HEK293 (cell line): ENCODE data around the gene ZBTB20.

Experiments used
- CTCF ChIA-PET: fragments of 350-600 bp; formaldehyde crosslinking; extraction: SDS; loops from one replicate; lab custom pipeline; 2021; ENCODE audit warnings: antibody characterized with exemption; lab: Yijun Ruan, JAX
- POLR2A ChIA-PET: fragments of 300-600 bp; formaldehyde crosslinking; extraction: SDS; loops from one replicate; lab custom pipeline; 2020; ENCODE audit warnings: antibody characterized with exemption, inconsistent platforms; lab: Yijun Ruan, JAX
- H3K27ac ChIP-seq: fragments of 200-500 bp; sonication (Bioruptor generic); 2 replicates; pipeline ENCODE4 v1.5.1; 2014; ENCODE audit warnings: low read depth, low read length, control low read depth, inconsistent platforms; ENCODE audit errors: extremely low read depth
- H3K36me3 ChIP-seq, 2 experiments: fragments of 200-500 bp in 1 of 2; sonication (Bioruptor generic) in 1 of 2; 1 replicate in 1 of 2; 2 replicates in 1 of 2; pipeline ENCODE4 v1.5.1; 2014 to 2017; ENCODE audit warnings: inconsistent platforms in 2 of 2, low read length in 2 of 2; ENCODE audit not compliant: control insufficient read depth in 2 of 2, insufficient read depth in 1 of 2
- H3K4me1 ChIP-seq: fragments of 200-500 bp; sonication (Bioruptor generic); 2 replicates; pipeline ENCODE4 v1.5.1; 2014; ENCODE audit warnings: mild to moderate bottlenecking, low read length, inconsistent platforms; ENCODE audit not compliant: control insufficient read depth, insufficient read depth
- H3K4me3 ChIP-seq: 2 replicates; pipeline ENCODE4 v1.5.1; 2011; ENCODE audit warnings: low read depth, mild to moderate bottlenecking, control low read depth, low read length, moderate library complexity
- H3K9me3 ChIP-seq: fragments of 200-500 bp; sonication (Bioruptor generic); 2 replicates; pipeline ENCODE4 v1.5.1; 2014; ENCODE audit warnings: low read depth, low read length, inconsistent platforms; ENCODE audit not compliant: control insufficient read depth, insufficient read depth
- GLIS2 ChIP-seq: fragments of 450-650 bp; formaldehyde crosslinking; IDR thresholded peaks from 2 replicates; pipeline ENCODE4 v1.5.1; 2016; ENCODE audit warnings: missing biosample characterization, missing genetic modification characterization
- HOXD13 ChIP-seq: sonication (generic); formaldehyde crosslinking; IDR thresholded peaks from 2 replicates; pipeline ENCODE4 v1.8.0; 2022; ENCODE audit warnings: missing genetic modification reagents, borderline replicate concordance
- IKZF3 ChIP-seq: fragments of 450-650 bp; IDR thresholded peaks from 2 replicates; pipeline ENCODE4 v1.5.0; 2018; ENCODE audit warnings: missing biosample characterization, mild to moderate bottlenecking, missing genetic modification characterization, moderate library complexity
- PRDM1 ChIP-seq: fragments of 450-650 bp; formaldehyde crosslinking; IDR thresholded peaks from 2 replicates; pipeline ENCODE4; 2016; ENCODE audit warnings: missing biosample characterization, missing genetic modification characterization
- SCRT1 ChIP-seq: fragments of 450-650 bp; formaldehyde crosslinking; IDR thresholded peaks from 2 replicates; pipeline ENCODE4 v1.5.1; 2016; ENCODE audit warnings: missing biosample characterization, missing genetic modification characterization, borderline replicate concordance
- WT1 ChIP-seq: fragments of 450-650 bp; formaldehyde crosslinking; IDR thresholded peaks from 2 replicates; pipeline ENCODE4 v1.5.1; 2016; ENCODE audit warnings: missing biosample characterization, missing genetic modification characterization
- YY2 ChIP-seq: fragments of 450-650 bp; formaldehyde crosslinking; IDR thresholded peaks from 2 replicates; pipeline ENCODE4 v1.5.1; 2016; ENCODE audit warnings: missing biosample characterization, missing genetic modification characterization
- ZFP41 ChIP-seq: fragments of 450-650 bp; formaldehyde crosslinking; IDR thresholded peaks from 2 replicates; pipeline ENCODE4 v1.5.1; 2016; ENCODE audit warnings: missing biosample characterization, missing genetic modification characterization, borderline replicate concordance
- ZFP69B ChIP-seq: fragments of 450-650 bp; formaldehyde crosslinking; IDR thresholded peaks from 2 replicates; pipeline ENCODE4 v1.5.1; 2016; ENCODE audit warnings: missing biosample characterization, missing genetic modification characterization
- ZNF19 ChIP-seq: fragments of 450-650 bp; formaldehyde crosslinking; IDR thresholded peaks from 2 replicates; pipeline ENCODE4; 2016; ENCODE audit warnings: missing biosample characterization, missing genetic modification characterization, low read depth
- ZNF223 ChIP-seq: fragments of 450-650 bp; formaldehyde crosslinking; IDR thresholded peaks from 2 replicates; pipeline ENCODE4 v1.5.1; 2016; ENCODE audit warnings: missing biosample characterization, missing genetic modification characterization
- ZNF24 ChIP-seq: fragments of 450-650 bp; formaldehyde crosslinking; IDR thresholded peaks from 2 replicates; pipeline ENCODE4 v1.5.1; 2016; ENCODE audit warnings: missing biosample characterization, missing genetic modification characterization
- ZNF37A ChIP-seq: fragments of 450-650 bp; IDR thresholded peaks from 2 replicates; pipeline ENCODE4 v1.5.1; 2018; ENCODE audit warnings: missing biosample characterization, missing genetic modification characterization
- ZNF394 ChIP-seq: fragments of 450-650 bp; formaldehyde crosslinking; IDR thresholded peaks from 2 replicates; pipeline ENCODE4 v1.5.1; 2016; ENCODE audit warnings: missing biosample characterization, missing genetic modification characterization, mild to moderate bottlenecking, moderate library complexity, borderline replicate concordance
- ZNF521 ChIP-seq: fragments of 450-650 bp; formaldehyde crosslinking; IDR thresholded peaks from 2 replicates; pipeline ENCODE4 v1.5.1; 2017; ENCODE audit warnings: missing biosample characterization, mild to moderate bottlenecking, missing genetic modification characterization
- ZNF585B ChIP-seq: fragments of 450-650 bp; formaldehyde crosslinking; IDR thresholded peaks from 2 replicates; pipeline ENCODE4 v1.5.1; 2016; ENCODE audit warnings: missing biosample characterization, missing genetic modification characterization
- ZNF600 ChIP-seq: fragments of 450-650 bp; formaldehyde crosslinking; IDR thresholded peaks from 2 replicates; pipeline ENCODE4 v1.5.1; 2016; ENCODE audit warnings: missing biosample characterization, missing genetic modification characterization
- ZNF623 ChIP-seq: fragments of 450-650 bp; formaldehyde crosslinking; IDR thresholded peaks from 2 replicates; pipeline ENCODE4 v1.5.1; 2016; ENCODE audit warnings: missing biosample characterization, missing genetic modification characterization
- ZNF654 ChIP-seq: fragments of 450-650 bp; formaldehyde crosslinking; IDR thresholded peaks from 2 replicates; pipeline ENCODE4 v1.5.1; 2016; ENCODE audit warnings: low read depth, missing biosample characterization, missing genetic modification characterization
- ZNF670 ChIP-seq: fragments of 450-650 bp; formaldehyde crosslinking; IDR thresholded peaks from 2 replicates; pipeline ENCODE4 v1.5.1; 2016; ENCODE audit warnings: missing biosample characterization, missing genetic modification characterization, low read depth
- ZNF76 ChIP-seq: fragments of 450-650 bp; formaldehyde crosslinking; IDR thresholded peaks from 2 replicates; pipeline ENCODE4; 2016; ENCODE audit warnings: low read depth, missing biosample characterization, missing genetic modification characterization, borderline replicate concordance
- ZNF768 ChIP-seq: fragments of 450-650 bp; formaldehyde crosslinking; IDR thresholded peaks from 2 replicates; pipeline ENCODE4 v1.5.1; 2018; ENCODE audit warnings: missing biosample characterization, mild to moderate bottlenecking, missing genetic modification characterization
- ZSCAN16 ChIP-seq: fragments of 450-650 bp; formaldehyde crosslinking; IDR thresholded peaks from 2 replicates; pipeline ENCODE4 v1.5.1; 2016; ENCODE audit warnings: missing biosample characterization, missing genetic modification characterization
- TF ChIP-seq, protein P1 (sequence below): fragments of 450-650 bp; formaldehyde crosslinking; IDR thresholded peaks from 2 replicates; pipeline ENCODE4 v1.5.1; 2016; ENCODE audit warnings: missing biosample characterization, missing genetic modification characterization
- TF ChIP-seq, protein P2 (sequence below): fragments of 450-650 bp; formaldehyde crosslinking; IDR thresholded peaks from 2 replicates; pipeline ENCODE4 v1.5.1; 2017; ENCODE audit warnings: missing biosample characterization, missing genetic modification characterization
- TF ChIP-seq, protein P3 (sequence below): fragments of 450-650 bp; formaldehyde crosslinking; IDR thresholded peaks from 2 replicates; pipeline ENCODE4 v1.5.1; 2016; ENCODE audit warnings: missing biosample characterization, missing genetic modification characterization, borderline replicate concordance
- TF ChIP-seq, protein P4 (sequence below): fragments of 450-650 bp; formaldehyde crosslinking; conservative IDR thresholded peaks from 2 replicates; pipeline ENCODE4 v1.5.1; 2016; ENCODE audit warnings: low read depth, missing biosample characterization, missing genetic modification characterization

Gene ZBTB20

DNA sequence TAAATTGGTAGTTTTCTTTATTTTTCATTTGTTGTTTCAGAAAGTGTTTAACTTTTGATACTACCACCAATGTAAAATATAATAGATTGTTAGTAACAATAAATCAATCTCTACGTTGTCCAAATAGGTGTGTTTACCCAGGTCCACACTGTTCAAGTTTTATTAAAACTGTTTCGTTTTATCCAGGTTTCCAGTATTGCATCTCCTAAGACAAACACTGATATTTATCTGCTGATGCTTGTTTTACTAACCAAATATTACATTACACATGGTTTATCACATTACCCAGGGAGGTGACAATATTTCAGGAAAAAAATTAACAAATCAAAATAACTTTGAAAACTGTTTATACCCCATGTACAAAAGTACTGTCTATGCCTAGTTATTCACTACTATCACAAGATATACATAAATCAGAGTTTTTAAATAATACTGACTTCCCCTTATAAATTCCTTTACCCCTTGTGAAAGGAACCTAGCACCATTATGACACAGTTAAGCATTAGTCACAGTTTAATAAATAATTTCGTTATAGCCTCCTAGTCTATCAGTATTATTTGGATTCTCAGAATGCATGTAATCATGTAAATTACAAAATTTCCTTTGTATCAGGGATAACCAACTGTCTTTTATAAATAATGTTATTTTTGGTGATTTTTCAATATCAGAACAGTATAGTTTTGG is 205.3 kb downstream of the ZBTB20 start (continued):
- TF ChIP-seq, protein P1, sequence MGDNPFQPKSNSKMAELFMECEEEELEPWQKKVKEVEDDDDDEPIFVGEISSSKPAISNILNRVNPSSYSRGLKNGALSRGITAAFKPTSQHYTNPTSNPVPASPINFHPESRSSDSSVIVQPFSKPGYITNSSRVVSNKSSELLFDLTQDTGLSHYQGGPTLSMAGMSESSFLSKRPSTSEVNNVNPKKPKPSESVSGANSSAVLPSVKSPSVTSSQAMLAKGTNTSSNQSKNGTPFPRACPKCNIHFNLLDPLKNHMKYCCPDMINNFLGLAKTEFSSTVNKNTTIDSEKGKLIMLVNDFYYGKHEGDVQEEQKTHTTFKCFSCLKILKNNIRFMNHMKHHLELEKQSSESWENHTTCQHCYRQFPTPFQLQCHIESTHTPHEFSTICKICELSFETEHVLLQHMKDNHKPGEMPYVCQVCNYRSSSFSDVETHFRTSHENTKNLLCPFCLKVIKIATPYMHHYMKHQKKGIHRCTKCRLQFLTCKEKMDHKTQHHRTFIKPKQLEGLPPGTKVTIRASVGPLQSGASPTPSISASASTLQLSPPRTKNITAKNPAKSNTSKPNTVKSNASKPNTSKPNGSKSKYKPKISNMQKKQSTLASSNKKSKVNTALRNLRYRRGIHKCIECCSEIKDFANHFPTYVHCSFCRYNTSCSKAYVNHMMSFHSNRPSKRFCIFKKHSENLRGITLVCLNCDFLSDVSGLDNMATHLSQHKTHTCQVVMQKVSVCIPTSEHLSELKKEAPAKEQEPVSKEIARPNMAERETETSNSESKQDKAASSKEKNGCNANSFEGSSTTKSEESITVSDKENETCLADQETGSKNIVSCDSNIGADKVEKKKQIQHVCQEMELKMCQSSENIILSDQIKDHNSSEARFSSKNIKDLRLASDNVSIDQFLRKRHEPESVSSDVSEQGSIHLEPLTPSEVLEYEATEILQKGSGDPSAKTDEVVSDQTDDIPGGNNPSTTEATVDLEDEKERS (tag by site-specific recombination) = no peak
- TF ChIP-seq, all 188 proteins: peak for 0

DNA sequence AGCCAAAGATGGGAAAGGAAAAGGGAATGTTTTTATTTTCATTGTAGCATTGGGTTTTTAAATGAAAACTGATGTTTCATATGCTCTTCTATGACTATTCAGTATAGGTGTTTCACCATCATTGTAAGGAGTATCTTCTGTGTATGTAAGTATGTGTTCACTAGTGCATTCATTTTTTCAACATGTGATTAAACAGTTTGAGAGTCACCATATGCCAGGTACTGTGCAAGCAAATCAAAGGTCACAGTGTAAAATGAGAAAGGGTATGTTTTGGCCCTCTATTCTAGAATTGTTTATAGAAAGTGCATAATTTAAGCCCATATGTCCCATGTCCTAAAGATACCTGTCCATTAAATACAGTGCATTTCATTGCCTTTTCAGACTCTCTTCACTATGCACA is 207.2 kb downstream of the ZBTB20 start:
- ChIA-PET CTCF (interaction anchor here (0.7 kb wide), 1 partner anchor 12 kb away, joined by 3 read pairs; no protein-coding TSS in a partner anchor), POLR2A (no interaction called here)
- H3K4me3 ChIP-seq = no peak overlapping the region

DNA sequence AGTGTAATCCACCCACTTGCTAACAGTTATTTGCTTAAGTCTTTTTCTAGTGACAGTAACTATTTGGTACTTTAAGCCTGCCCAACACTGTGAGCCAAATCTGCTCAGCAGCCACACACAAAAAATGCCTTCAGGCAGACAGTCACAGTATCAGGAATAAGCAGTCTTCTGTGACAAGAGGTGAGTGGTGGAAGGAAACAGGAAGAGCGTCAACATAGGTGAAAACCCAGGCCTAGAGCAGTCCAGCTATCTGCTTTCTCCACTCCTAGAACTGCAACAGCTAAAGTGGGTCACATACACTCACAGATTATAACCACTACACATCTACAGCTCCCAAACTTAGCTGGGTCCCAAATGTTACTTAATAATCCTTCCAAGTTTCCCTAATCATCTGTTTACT is 213.7 kb downstream of the ZBTB20 start:
- H3K9me3 ChIP-seq = no peaks in the 10 kb centered on the region
- H3K4me1 ChIP-seq = no peaks in the 10 kb centered on the region
- ChIA-PET CTCF (no interaction called here), POLR2A (no interaction called here)
- no peak overlapping the region for H3K27ac ChIP-seq
- H3K4me3 ChIP-seq = no peak overlapping the region
- no peaks in the 10 kb centered on the region for H3K36me3 ChIP-seq
- TF ChIP-seq ZNF19 (tag by site-specific recombination) (no peak), ZNF223 (tag by site-specific recombination) (no peak), ZNF76 (no peak), ZNF521 (tag by site-specific recombination) (no peak), ZNF654 (tag by site-specific recombination) (no peak), WT1 (tag by site-specific recombination) (no peak), ZNF585B (tag by site-specific recombination) (no peak), HOXD13 (CRISPR knock-in tag) (no peak), ZNF623 (tag by site-specific recombination) (no peak), PRDM1 (tag by site-specific recombination) (no peak), ZNF768 (no peak), ZNF670 (tag by site-specific recombination) (no peak), ZFP41 (tag by site-specific recombination) (no peak), ZNF600 (tag by site-specific recombination) (no peak)
- TF ChIP-seq, protein P2, sequence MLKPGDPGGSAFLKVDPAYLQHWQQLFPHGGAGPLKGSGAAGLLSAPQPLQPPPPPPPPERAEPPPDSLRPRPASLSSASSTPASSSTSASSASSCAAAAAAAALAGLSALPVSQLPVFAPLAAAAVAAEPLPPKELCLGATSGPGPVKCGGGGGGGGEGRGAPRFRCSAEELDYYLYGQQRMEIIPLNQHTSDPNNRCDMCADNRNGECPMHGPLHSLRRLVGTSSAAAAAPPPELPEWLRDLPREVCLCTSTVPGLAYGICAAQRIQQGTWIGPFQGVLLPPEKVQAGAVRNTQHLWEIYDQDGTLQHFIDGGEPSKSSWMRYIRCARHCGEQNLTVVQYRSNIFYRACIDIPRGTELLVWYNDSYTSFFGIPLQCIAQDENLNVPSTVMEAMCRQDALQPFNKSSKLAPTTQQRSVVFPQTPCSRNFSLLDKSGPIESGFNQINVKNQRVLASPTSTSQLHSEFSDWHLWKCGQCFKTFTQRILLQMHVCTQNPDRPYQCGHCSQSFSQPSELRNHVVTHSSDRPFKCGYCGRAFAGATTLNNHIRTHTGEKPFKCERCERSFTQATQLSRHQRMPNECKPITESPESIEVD (tag by site-specific recombination) = no peak
- TF ChIP-seq, protein P3, sequence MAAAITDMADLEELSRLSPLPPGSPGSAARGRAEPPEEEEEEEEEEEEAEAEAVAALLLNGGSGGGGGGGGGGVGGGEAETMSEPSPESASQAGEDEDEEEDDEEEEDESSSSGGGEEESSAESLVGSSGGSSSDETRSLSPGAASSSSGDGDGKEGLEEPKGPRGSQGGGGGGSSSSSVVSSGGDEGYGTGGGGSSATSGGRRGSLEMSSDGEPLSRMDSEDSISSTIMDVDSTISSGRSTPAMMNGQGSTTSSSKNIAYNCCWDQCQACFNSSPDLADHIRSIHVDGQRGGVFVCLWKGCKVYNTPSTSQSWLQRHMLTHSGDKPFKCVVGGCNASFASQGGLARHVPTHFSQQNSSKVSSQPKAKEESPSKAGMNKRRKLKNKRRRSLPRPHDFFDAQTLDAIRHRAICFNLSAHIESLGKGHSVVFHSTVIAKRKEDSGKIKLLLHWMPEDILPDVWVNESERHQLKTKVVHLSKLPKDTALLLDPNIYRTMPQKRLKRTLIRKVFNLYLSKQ (tag by site-specific recombination) = no peak

More for the DNA sequence above, 207.2 kb downstream of the ZBTB20 start:
- Histone ChIP-seq H3K36me3 (no peaks in the 10 kb centered on the region), H3K9me3 (no peaks in the 10 kb centered on the region), H3K27ac (no peak overlapping the region), H3K4me1 (no peaks in the 10 kb centered on the region)
- TF ChIP-seq, protein P4, sequence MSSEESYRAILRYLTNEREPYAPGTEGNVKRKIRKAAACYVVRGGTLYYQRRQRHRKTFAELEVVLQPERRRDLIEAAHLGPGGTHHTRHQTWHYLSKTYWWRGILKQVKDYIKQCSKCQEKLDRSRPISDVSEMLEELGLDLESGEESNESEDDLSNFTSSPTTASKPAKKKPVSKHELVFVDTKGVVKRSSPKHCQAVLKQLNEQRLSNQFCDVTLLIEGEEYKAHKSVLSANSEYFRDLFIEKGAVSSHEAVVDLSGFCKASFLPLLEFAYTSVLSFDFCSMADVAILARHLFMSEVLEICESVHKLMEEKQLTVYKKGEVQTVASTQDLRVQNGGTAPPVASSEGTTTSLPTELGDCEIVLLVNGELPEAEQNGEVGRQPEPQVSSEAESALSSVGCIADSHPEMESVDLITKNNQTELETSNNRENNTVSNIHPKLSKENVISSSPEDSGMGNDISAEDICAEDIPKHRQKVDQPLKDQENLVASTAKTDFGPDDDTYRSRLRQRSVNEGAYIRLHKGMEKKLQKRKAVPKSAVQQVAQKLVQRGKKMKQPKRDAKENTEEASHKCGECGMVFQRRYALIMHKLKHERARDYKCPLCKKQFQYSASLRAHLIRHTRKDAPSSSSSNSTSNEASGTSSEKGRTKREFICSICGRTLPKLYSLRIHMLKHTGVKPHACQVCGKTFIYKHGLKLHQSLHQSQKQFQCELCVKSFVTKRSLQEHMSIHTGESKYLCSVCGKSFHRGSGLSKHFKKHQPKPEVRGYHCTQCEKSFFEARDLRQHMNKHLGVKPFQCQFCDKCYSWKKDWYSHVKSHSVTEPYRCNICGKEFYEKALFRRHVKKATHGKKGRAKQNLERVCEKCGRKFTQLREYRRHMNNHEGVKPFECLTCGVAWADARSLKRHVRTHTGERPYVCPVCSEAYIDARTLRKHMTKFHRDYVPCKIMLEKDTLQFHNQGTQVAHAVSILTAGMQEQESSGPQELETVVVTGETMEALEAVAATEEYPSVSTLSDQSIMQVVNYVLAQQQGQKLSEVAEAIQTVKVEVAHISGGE (tag by site-specific recombination) = no peak
- TF ChIP-seq YY2 (tag by site-specific recombination) (no peak), ZNF37A (tag by site-specific recombination) (no peak), HOXD13 (CRISPR knock-in tag) (no peak), ZNF19 (tag by site-specific recombination) (no peak), ZSCAN16 (tag by site-specific recombination) (no peak), ZNF394 (tag by site-specific recombination) (no peak), ZNF24 (tag by site-specific recombination) (no peak), GLIS2 (tag by site-specific recombination) (no peak), IKZF3 (tag by site-specific recombination) (no peak), ZFP69B (tag by site-specific recombination) (no peak), SCRT1 (tag by site-specific recombination) (no peak)
